ENCODE data around the gene MYH3. TPM values are rescaled to one million over a fixed set of nuclear protein-coding genes. Genes with fewer than 3 reads are reported as not detected.
A peak's percentile ranks its signal among the peaks of the same experiment; 100 is the strongest.

MYH3 gene
- total and polyA plus RNA-seq, 2 experiments from 2014 or later: 0.93 to 3.5 TPM

DNA sequence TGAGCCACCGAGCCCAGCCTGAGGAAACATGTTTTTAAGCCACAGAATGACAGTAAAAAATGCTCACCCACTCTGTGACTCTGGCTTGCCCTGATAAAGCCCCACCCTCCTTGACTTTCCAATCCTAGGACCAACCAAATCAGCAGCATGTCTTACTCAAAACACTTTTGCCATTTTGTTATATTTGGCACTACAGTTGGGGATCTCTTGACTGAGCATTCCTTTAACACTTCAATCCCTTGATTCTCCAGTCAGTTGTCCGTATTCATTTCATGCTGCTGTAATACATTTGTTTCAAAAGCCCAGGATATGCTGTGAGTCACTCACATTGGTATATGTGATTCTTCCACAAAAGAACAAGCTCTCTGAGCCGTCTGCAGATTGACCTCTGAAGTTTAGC is 8.2 kb downstream of the MYH3 start:
- Histone ChIP-seq H3K4me1 (ENCODE audit: insufficient read depth) (no peaks in the 10 kb centered on the region), H3K4me3 (no peak overlapping the region), H3K79me2 (no peaks in the 10 kb centered on the region), H3K4me2 (no peak overlapping the region), H3K9me3 (ENCODE audit: low read depth) (no peaks in the 10 kb centered on the region), H4K20me1 (ENCODE audit: insufficient read depth, poor library complexity, severe bottlenecking) (no peaks in the 10 kb centered on the region), H3K9me2 (replicated peaks; ENCODE audit: insufficient read depth) (no peaks in the 10 kb centered on the region), H3K27me3 (no peaks in the 10 kb centered on the region), H2AFZ (no peak overlapping the region), H3K36me3 (replicated peaks; ENCODE audit: insufficient read depth, low read depth) (no peaks in the 10 kb centered on the region), H3K27ac (no peak overlapping the region)
- 90% methylated on average over 3 of the region's 3 CpGs for WGBS (ENCODE audit: low lambda C conversion rate, missing lambda C conversion rate)
- no peak for TF ChIP-seq EZH2 (IDR thresholded peaks at IDR 0.05; ENCODE audit: borderline replicate concordance)
- TF ChIP-seq, protein P1, sequence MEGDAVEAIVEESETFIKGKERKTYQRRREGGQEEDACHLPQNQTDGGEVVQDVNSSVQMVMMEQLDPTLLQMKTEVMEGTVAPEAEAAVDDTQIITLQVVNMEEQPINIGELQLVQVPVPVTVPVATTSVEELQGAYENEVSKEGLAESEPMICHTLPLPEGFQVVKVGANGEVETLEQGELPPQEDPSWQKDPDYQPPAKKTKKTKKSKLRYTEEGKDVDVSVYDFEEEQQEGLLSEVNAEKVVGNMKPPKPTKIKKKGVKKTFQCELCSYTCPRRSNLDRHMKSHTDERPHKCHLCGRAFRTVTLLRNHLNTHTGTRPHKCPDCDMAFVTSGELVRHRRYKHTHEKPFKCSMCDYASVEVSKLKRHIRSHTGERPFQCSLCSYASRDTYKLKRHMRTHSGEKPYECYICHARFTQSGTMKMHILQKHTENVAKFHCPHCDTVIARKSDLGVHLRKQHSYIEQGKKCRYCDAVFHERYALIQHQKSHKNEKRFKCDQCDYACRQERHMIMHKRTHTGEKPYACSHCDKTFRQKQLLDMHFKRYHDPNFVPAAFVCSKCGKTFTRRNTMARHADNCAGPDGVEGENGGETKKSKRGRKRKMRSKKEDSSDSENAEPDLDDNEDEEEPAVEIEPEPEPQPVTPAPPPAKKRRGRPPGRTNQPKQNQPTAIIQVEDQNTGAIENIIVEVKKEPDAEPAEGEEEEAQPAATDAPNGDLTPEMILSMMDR (IDR thresholded peaks at IDR 0.05; ENCODE audit: poor library complexity): no peak
- TF ChIP-seq EZH2phosphoT487 (IDR thresholded peaks at IDR 0.05; ENCODE audit: low read depth, severe bottlenecking, unreplicated experiment): no peak
- no peak for DNase-seq (ENCODE audit: low spot score)

DNA sequence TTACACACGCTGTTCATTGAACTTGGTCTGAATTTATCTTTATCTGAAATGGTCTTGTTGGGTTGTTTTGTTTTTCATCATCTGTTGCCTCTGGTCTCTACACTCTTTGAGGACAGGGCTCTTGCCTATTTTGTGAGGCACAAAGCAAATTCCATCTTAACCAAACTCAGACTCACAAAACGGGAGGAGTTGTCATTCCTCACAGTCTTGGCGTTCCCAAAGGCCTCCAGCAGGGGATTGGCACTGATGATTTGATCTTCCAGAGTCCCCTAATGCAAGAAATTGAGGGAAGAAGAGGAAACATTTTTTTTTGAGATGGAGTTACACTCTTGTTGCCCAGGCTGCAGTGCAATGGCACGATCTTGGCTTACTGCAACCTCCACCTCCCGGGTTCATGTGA is 8.7 kb downstream of the MYH3 start:
- H2AFZ ChIP-seq: no peak overlapping the region
- WGBS (ENCODE audit: low lambda C conversion rate, missing lambda C conversion rate): 91% methylated on average over 5 of the region's 5 CpGs
- no peak overlapping the region for H3K4me3 ChIP-seq
- H3K27me3 ChIP-seq: no peaks in the 10 kb centered on the region
- no peak for DNase-seq (ENCODE audit: low spot score)
- no peaks in the 10 kb centered on the region for H3K9me3 ChIP-seq (ENCODE audit: low read depth)
- no peaks in the 10 kb centered on the region for H4K20me1 ChIP-seq (ENCODE audit: insufficient read depth, poor library complexity, severe bottlenecking)
- no peaks in the 10 kb centered on the region for H3K79me2 ChIP-seq
- H3K36me3 ChIP-seq (replicated peaks; ENCODE audit: insufficient read depth, low read depth): no peaks in the 10 kb centered on the region
- H3K4me2 ChIP-seq: no peak overlapping the region
- H3K9me2 ChIP-seq (replicated peaks; ENCODE audit: insufficient read depth): no peaks in the 10 kb centered on the region
- TF ChIP-seq EZH2phosphoT487 (IDR thresholded peaks at IDR 0.05; ENCODE audit: low read depth, severe bottlenecking, unreplicated experiment) (no peak), EZH2 (IDR thresholded peaks at IDR 0.05; ENCODE audit: borderline replicate concordance) (no peak)
- TF ChIP-seq, protein P1 (IDR thresholded peaks at IDR 0.05; ENCODE audit: poor library complexity): no peak
- H3K27ac ChIP-seq: no peak overlapping the region
- H3K4me1 ChIP-seq (ENCODE audit: insufficient read depth): no peaks in the 10 kb centered on the region

GRCh38 chr17:10646392-10646990 is 10.6 kb downstream of the MYH3 start:
- H3K4me1 ChIP-seq (ENCODE audit: insufficient read depth): no peaks in the 10 kb centered on the region
- H3K79me2 ChIP-seq: no peaks in the 10 kb centered on the region
- H3K27ac ChIP-seq: no peak overlapping the region
- H4K20me1 ChIP-seq (ENCODE audit: insufficient read depth, poor library complexity, severe bottlenecking): no peaks in the 10 kb centered on the region
- H3K36me3 ChIP-seq (replicated peaks; ENCODE audit: insufficient read depth, low read depth): no peaks in the 10 kb centered on the region
- H3K9me2 ChIP-seq (replicated peaks; ENCODE audit: insufficient read depth): no peaks in the 10 kb centered on the region
- no peak for TF ChIP-seq EZH2 (IDR thresholded peaks at IDR 0.05; ENCODE audit: borderline replicate concordance)
- TF ChIP-seq, protein P1 (IDR thresholded peaks at IDR 0.05; ENCODE audit: poor library complexity): peak; percentile 83
- peak overlapping the region; percentile 34 for H3K4me2 ChIP-seq
- H3K27me3 ChIP-seq: no peaks in the 10 kb centered on the region
- 47% methylated on average over 8 of the region's 8 CpGs for WGBS (ENCODE audit: low lambda C conversion rate, missing lambda C conversion rate)
- no peak overlapping the region for H2AFZ ChIP-seq
- H3K9me3 ChIP-seq (ENCODE audit: low read depth): no peaks in the 10 kb centered on the region
- DNase-seq (ENCODE audit: low spot score): peak; percentile 86
- H3K4me3 ChIP-seq: no peak overlapping the region

All from hepatocyte (in vitro differentiated cells).